ENCODE measurements around the gene FANK1.

- TF ChIP-seq CTCF (IDR thresholded peaks at IDR 0.05 in 4 of 5, conservative IDR thresholded peaks at IDR 0.05 in 1 of 5), result no peak
- TF ChIP-seq POLR2A (IDR thresholded peaks at IDR 0.05), result no peak
These were observed 57.5 kb downstream of the FANK1 start for GRCh38 chr10:125953778-125954385.
